NCI-H774 (cell line): ENCODE measurements around the gene CLMN.
"Not testable (repeated sequence)": the region's sequence is repeated elsewhere in the genome, so short reads cannot be mapped to it uniquely, and the experiment has no call there.

Source experiments
- DNase-seq: peaks from one replicate; lab custom pipeline; 2025; lab: John Stamatoyannopoulos, UW

CLMN gene

GRCh38 chr14:95218006-95218405 is 101.7 kb downstream of the CLMN start:
- no peak for DNase-seq

GRCh38 chr14:95217391-95217900 is 102.3 kb downstream of the CLMN start:
- no peak for DNase-seq

GRCh38 chr14:95216008-95216407 is 103.7 kb downstream of the CLMN start:
- no peak for DNase-seq

- no peak for DNase-seq
These were observed 104.5 kb downstream of the CLMN start for GRCh38 chr14:95215094-95215725.

- DNase-seq: no peak
These were observed 105.9 kb downstream of the CLMN start for GRCh38 chr14:95213774-95214173.

- DNase-seq: no peak
These were observed 107.8 kb downstream of the CLMN start for GRCh38 chr14:95211721-95212504.

GRCh38 chr14:95210699-95211098 is 109.0 kb downstream of the CLMN start:
- DNase-seq: no peak

GRCh38 chr14:95208598-95208997 is 111.1 kb downstream of the CLMN start:
- no peak for DNase-seq

GRCh38 chr14:95207475-95208233 is 112.1 kb downstream of the CLMN start:
- DNase-seq: no peak

- DNase-seq: no peak
These were observed 113.2 kb downstream of the CLMN start for GRCh38 chr14:95206534-95206933.

GRCh38 chr14:95204705-95205104 is 115.0 kb downstream of the CLMN start:
- DNase-seq: no peak

- DNase-seq: not testable (repeated sequence)
These were observed 118.0 kb downstream of the CLMN start for GRCh38 chr14:95201745-95202144.

- peak; percentile 55 for DNase-seq
These were observed 119.3 kb downstream of the CLMN start for GRCh38 chr14:95200404-95200803.

- no peak for DNase-seq
These were observed 120.3 kb downstream of the CLMN start for GRCh38 chr14:95199298-95199983.

GRCh38 chr14:95198320-95198719 is 121.4 kb downstream of the CLMN start:
- DNase-seq: no peak

- peak; percentile 1 for DNase-seq
These were observed 122.2 kb downstream of the CLMN start for GRCh38 chr14:95197551-95197950.

GRCh38 chr14:95196826-95197545 is 122.7 kb downstream of the CLMN start:
- DNase-seq: no peak

GRCh38 chr14:95196268-95196667 is 123.4 kb downstream of the CLMN start:
- no peak for DNase-seq

GRCh38 chr14:95195031-95195430 is 124.7 kb downstream of the CLMN start:
- DNase-seq: no peak

- no peak for DNase-seq
These were observed 126.6 kb downstream of the CLMN start for GRCh38 chr14:95193081-95193480.

GRCh38 chr14:95192311-95192710 is 127.4 kb downstream of the CLMN start:
- DNase-seq: no peak
